PC-9 (cell line): ENCODE results near the gene SLC7A4. TPM values are rescaled to one million over a fixed set of nuclear protein-coding genes. Genes with fewer than 3 reads are reported as not detected.

Experiments
- BruUV-seq: library from RNA; stranded (reverse); fragments of 400-500 nt; replicated peaks from 2 replicates; lab custom pipeline; 2021; lab: Mats Ljungman, UMichigan
- CTCF ChIA-PET: fragments of 300-600 bp; sonication (Branson Sonifier 250); formaldehyde crosslinking; loops from one replicate; lab custom pipeline; 2022; ENCODE audit warnings: antibody characterized with exemption; lab: Charles Lee
- POLR2A ChIA-PET: fragments of 300-600 bp; sonication (Branson Sonifier 250); formaldehyde crosslinking; loops from one replicate; lab custom pipeline; 2022; ENCODE audit warnings: antibody characterized with exemption; ENCODE audit not compliant: unreplicated experiment; lab: Charles Lee
- DNase-seq, 2 experiments: peaks; one replicate each; pipeline versions ENCODE4 v3.0.0 to v3.0.0-alpha.2; 2015 to 2022; ENCODE audit warnings: mixed read lengths in 1 of 2
- H2AFZ ChIP-seq: fragments of 200-600 bp; sonication (generic); 2 replicates; pipeline ENCODE4 v1.8.1; 2017; ENCODE audit warnings: antibody characterized with exemption
- H3F3A ChIP-seq: fragments of 200-600 bp; sonication (generic); 2 replicates; pipeline ENCODE4 v1.8.1; 2017; ENCODE audit warnings: antibody characterized with exemption, mild to moderate bottlenecking, low read depth; ENCODE audit not compliant: insufficient read depth
- H3K27ac ChIP-seq: fragments of 200-600 bp; sonication (generic); 2 replicates; pipeline ENCODE4 v1.6.1; 2016; ENCODE audit warnings: mixed run types
- H3K27me3 ChIP-seq: fragments of 200-600 bp; sonication (generic); 2 replicates; pipeline ENCODE4 v1.6.1; 2016; ENCODE audit warnings: low read depth, mixed run types; ENCODE audit not compliant: insufficient read depth
- H3K36me3 ChIP-seq: fragments of 200-600 bp; sonication (generic); 2 replicates; pipeline ENCODE4 v1.6.1; 2016; ENCODE audit warnings: low read depth, mixed run types
- H3K4me1 ChIP-seq: fragments of 200-600 bp; sonication (generic); replicated peaks from 2 replicates; pipeline ENCODE4 v1.6.1; 2016; ENCODE audit warnings: mixed run types; ENCODE audit not compliant: insufficient read depth
- H3K4me2 ChIP-seq: fragments of 200-600 bp; sonication (generic); 2 replicates; pipeline ENCODE4 v1.6.1; 2017; ENCODE audit warnings: mixed run types
- H3K4me3 ChIP-seq: fragments of 200-600 bp; sonication (generic); 2 replicates; pipeline ENCODE4 v1.6.1; 2016; ENCODE audit warnings: mixed run types
- H3K79me2 ChIP-seq: fragments of 200-600 bp; sonication (generic); 2 replicates; pipeline ENCODE4 v1.6.1; 2017; ENCODE audit warnings: low read depth, mixed run types
- H3K9me2 ChIP-seq: fragments of 200-600 bp; sonication (generic); 2 replicates; pipeline ENCODE4 v1.8.1; 2017; ENCODE audit warnings: mild to moderate bottlenecking; ENCODE audit not compliant: insufficient read depth
- H3K9me3 ChIP-seq: fragments of 200-600 bp; sonication (generic); 2 replicates; pipeline ENCODE4 v1.8.1; 2016; ENCODE audit warnings: low read depth; ENCODE audit not compliant: insufficient read depth
- H4K20me1 ChIP-seq: fragments of 200-600 bp; sonication (generic); 2 replicates; pipeline ENCODE4 v1.8.1; 2017; ENCODE audit not compliant: insufficient read depth
- CTCF ChIP-seq: fragments of 200-600 bp; sonication (generic); conservative IDR thresholded peaks from 2 replicates; pipeline ENCODE4 v1.6.1; 2017; ENCODE audit warnings: mixed run types, antibody characterized with exemption, mild to moderate bottlenecking, moderate library complexity
- EZH2 ChIP-seq: fragments of 200-600 bp; sonication (generic); IDR thresholded peaks from 2 replicates; pipeline ENCODE4 v1.8.0; 2017; ENCODE audit warnings: antibody characterized with exemption, low read depth
- intact Hi-C: fragments of 100-400 bp; cut with micrococcal nuclease; formaldehyde crosslinking; loops from one replicate; pipeline ENCODE4 v1.10.0; 2022; ENCODE audit not compliant: unreplicated experiment
- total RNA-seq: library from RNA; stranded (reverse); gene quantifications from 2 replicates; pipeline ENCODE4 v1.2.3, GENCODE V29; 2021

SLC7A4 gene
- total RNA-seq, 1 experiment from 2014 or later: not detected

GRCh38 chr22:21032868-21033688 lies 717 bp upstream of the SLC7A4 start:
- BruUV-seq: no TSS peak
- no peak for TF ChIP-seq EZH2
- no peak for TF ChIP-seq CTCF

GRCh38 chr22:21031545-21032036 lies 770 bp downstream of the SLC7A4 start:
- no peak for TF ChIP-seq CTCF
- no peak for TF ChIP-seq EZH2
- no peak overlapping the region for H2AFZ ChIP-seq
- no peak for DNase-seq
- no peak overlapping the region for H3K27ac ChIP-seq
- CTCF ChIA-PET: no interaction called here
- no peaks in the 10 kb centered on the region for H3K36me3 ChIP-seq
- no peaks in the 10 kb centered on the region for H3K9me3 ChIP-seq
- no peaks in the 10 kb centered on the region for H3K79me2 ChIP-seq
- intact Hi-C loops: no loop called here
- no TSS peak for BruUV-seq
- no peak overlapping the region for H3K4me2 ChIP-seq
- H3K4me1 ChIP-seq: no peaks in the 10 kb centered on the region
- no peak overlapping the region for H3K4me3 ChIP-seq
- H3K9me2 ChIP-seq: no peaks in the 10 kb centered on the region
- H3K27me3 ChIP-seq: no peaks in the 10 kb centered on the region
- POLR2A ChIA-PET: no interaction called here
- H3F3A ChIP-seq: no peaks in the 10 kb centered on the region
- H4K20me1 ChIP-seq: no peaks in the 10 kb centered on the region

More at GRCh38 chr22:21032868-21033688, 717 bp upstream of the SLC7A4 start:
- H3K9me2 ChIP-seq: no peaks in the 10 kb centered on the region
- no peaks in the 10 kb centered on the region for H3K36me3 ChIP-seq
- H3K4me2 ChIP-seq: no peak overlapping the region
- no peak overlapping the region for H3K27ac ChIP-seq
- peaks cover 10% of the 10 kb centered on the region for H3F3A ChIP-seq
- intact Hi-C loops: no loop called here
- ChIA-PET POLR2A (interaction anchor here (0.9 kb wide), 1 partner anchor 11 kb away, joined by 7 read pairs; no protein-coding TSS in a partner anchor), CTCF (no interaction called here)
- H3K4me1 ChIP-seq: peaks cover 8% of the 10 kb centered on the region
- no peak for DNase-seq
- H2AFZ ChIP-seq: no peak overlapping the region
- H3K79me2 ChIP-seq: no peaks in the 10 kb centered on the region
- no peaks in the 10 kb centered on the region for H3K27me3 ChIP-seq
- H4K20me1 ChIP-seq: no peaks in the 10 kb centered on the region
- no peak overlapping the region for H3K4me3 ChIP-seq
- no peaks in the 10 kb centered on the region for H3K9me3 ChIP-seq

GRCh38 chr22:21030621-21031544 lies 1.5 kb downstream of the SLC7A4 start:
- H3K4me1 ChIP-seq: no peaks in the 10 kb centered on the region
- H3F3A ChIP-seq: no peaks in the 10 kb centered on the region
- no peaks in the 10 kb centered on the region for H3K9me2 ChIP-seq
- no peaks in the 10 kb centered on the region for H3K79me2 ChIP-seq
- no peaks in the 10 kb centered on the region for H3K27me3 ChIP-seq
- intact Hi-C loops: no loop called here
- no peak overlapping the region for H3K4me2 ChIP-seq
- H3K4me3 ChIP-seq: no peak overlapping the region
- no peaks in the 10 kb centered on the region for H3K36me3 ChIP-seq
- H4K20me1 ChIP-seq: no peaks in the 10 kb centered on the region
- H3K9me3 ChIP-seq: no peaks in the 10 kb centered on the region
- POLR2A ChIA-PET: no interaction called here
- DNase-seq: no peak
- CTCF ChIA-PET: no interaction called here
- H2AFZ ChIP-seq: no peak overlapping the region
- H3K27ac ChIP-seq: no peak overlapping the region
- no TSS peak for BruUV-seq
- no peak for TF ChIP-seq CTCF
- TF ChIP-seq EZH2: no peak
